Activated CD4-positive, CD25-positive, alpha-beta regulatory T cell treated with anti-CD3 and anti-CD28 coated beads, Interleukin-2, amount 50 U/mL, for 24 hours (primary cell): ENCODE results near the gene GATAD2B.
"Not testable (repeated sequence)": the region's sequence is repeated elsewhere in the genome, so short reads cannot be mapped to it uniquely, and the experiment has no call there.

Experiments
- ATAC-seq, 2 donors: fragments of 150-1000 bp; cut with Tn5 transposase; one replicate each; pipeline ENCODE4 v1.10.0; 2021; ENCODE audit warnings: mild to moderate bottlenecking in 1 of 2, moderate library complexity in 1 of 2

GATAD2B gene

GRCh38 chr1:153793973-153794615 is 128.7 kb downstream of the GATAD2B start:
- no peak for ATAC-seq

- ATAC-seq = no peak
Measured at GRCh38 chr1:153793261-153793972, 129.4 kb downstream of the GATAD2B start.

- no peak for ATAC-seq
Measured at GRCh38 chr1:153792631-153793041, 130.1 kb downstream of the GATAD2B start.

GRCh38 chr1:153791648-153792253 is 131.0 kb downstream of the GATAD2B start:
- no peak for ATAC-seq

DNA sequence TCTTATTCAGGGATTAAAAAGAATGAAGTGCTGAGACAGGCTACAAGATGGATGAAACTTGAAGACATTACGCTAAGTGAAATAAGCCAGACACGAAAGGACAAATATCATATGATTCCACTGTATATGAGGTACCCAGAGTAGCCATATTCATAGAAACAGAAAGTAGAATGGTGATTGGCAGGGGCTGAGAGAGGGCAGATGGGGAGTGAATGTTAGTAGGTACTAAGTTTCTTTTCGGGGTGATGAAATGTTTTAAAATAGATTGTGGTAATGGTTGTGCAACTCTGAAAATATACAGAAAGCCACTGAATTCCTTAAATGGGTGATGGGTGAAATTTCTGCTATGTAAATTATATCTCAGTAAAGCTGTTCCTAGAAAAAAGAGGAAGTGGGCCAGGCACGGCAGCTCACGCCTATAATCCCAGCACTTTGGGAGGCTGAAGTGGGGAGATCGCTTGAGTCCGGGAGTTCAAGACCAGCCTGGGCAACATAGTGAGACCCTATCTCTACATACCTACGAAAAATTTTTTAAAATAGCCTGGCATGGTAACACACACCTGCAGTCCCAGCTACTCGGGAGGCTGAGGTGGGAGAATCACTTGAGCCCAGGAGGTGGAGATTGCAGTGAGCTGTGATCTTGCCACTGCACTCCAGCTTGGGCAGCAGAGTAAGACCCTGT is 131.7 kb downstream of the GATAD2B start:
- ATAC-seq = peak; percentile 89 to 94

DNA sequence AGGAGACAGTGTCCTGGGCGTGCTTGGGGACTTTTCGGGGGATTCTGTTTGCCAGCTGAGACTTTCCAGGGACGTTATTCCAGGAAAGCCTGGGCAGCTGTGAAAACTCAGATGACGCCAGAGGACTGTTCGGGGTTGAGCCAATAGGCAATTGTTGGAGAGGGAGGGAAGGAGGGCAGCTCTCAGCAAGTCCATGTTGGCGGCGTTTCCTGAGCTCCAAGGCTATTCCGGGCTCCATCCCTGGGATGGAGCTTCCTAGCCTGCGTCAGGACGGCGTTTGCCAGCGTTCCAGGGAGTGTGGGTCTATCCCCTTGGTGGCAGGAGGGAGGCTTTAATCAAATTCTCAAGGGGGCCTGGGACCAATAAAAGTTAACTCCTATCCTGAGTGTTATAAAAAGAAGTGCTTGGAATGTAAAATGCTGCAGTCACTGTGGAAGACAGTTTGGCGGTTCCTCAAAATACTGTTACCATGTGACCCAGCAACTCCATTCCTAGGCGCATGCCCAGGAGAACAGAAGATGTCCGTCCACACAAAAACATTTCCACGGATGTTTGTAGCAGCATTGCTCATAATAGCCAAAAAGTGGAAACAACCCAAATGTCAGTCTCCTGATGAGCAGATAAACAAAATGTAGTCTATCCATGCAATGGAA is 132.3 kb downstream of the GATAD2B start:
- ATAC-seq = peak in 1 of 2 donors; percentile 9

DNA sequence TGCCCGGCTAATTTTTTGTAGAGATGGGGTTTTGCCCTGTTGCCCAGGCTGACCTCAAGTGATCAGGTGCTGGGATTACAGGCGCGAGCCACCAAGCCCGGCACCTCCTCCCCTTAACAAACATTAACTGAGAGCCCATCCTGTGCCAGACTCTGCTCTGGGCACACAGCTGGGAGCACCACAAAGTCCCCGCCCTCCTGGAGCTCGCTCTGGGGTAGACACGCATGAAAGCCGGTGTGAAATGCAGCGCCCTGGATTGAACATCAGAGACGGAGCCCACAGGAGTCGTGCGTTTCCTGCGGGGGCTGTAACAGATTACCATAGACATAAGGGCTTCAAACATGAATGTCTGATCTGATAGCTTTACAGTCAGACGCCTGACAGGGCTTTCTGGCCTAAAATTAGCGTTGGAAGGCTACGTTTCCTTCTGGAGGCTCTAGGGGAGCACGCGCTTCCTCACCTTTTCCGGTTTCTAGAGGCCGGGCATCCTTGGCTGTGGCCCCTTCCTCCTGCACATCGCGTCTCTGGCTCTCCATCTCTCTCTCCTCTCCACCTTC is 133.2 kb downstream of the GATAD2B start:
- ATAC-seq = no peak

GRCh38 chr1:153786038-153786790 is 136.6 kb downstream of the GATAD2B start:
- no peak for ATAC-seq

GRCh38 chr1:153783233-153784190 is 139.3 kb downstream of the GATAD2B start:
- ATAC-seq = peak; percentile 95

DNA sequence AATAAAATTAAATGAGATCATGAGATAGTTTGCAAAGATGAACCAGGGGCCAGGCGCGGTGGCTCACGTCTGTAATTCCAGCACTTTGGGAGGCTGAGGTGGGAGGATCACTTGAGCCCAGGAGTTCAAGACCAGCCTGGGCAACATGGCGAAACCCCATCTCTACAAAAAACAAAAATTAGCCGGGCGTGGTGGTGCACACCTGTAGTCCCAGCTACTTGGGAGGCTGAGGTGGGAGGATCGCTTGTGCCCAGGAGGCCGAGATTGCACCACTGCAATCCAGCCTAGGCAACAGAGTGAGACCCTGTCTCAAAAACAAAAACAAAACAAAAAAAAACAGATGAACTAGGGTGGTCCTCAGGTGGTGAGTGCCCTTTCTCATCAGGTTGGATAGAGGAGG is 140.1 kb downstream of the GATAD2B start:
- not testable (repeated sequence) for ATAC-seq

GRCh38 chr1:153780551-153780950 is 142.2 kb downstream of the GATAD2B start:
- ATAC-seq = no peak

DNA sequence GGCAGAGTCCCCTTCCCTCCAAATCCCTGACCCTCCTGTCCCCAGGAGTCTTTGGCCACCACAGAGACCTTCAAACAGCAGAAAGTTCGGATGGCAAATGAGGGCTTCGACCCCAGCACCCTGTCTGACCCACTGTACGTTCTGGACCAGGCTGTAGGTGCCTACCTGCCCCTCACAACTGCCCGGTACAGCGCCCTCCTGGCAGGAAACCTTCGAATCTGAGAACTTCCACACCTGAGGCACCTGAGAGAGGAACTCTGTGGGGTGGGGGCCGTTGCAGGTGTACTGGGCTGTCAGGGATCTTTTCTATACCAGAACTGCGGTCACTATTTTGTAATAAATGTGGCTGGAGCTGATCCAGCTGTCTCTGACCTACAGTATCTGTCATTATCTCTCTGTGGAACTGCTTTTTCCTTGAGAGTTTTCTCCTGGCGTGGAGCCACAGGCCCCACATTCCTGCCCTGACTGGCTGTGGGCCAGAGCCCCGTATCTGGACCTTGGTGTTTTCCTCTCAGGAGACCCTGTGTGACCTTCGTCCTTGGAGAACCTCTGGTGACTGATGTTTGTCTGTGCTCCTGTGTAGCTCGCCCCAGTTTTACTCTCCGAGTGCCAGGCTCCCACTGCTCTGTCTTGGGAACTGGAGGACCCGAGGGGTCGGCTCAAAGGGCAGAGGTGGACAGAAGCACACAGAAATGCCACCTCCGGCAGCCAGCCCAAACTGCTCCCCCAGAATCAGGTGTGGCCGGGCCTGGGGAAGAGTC is 142.8 kb downstream of the GATAD2B start:
- no peak for ATAC-seq

GRCh38 chr1:153778824-153779519 is 143.8 kb downstream of the GATAD2B start:
- no peak for ATAC-seq

GRCh38 chr1:153778051-153778823 is 144.5 kb downstream of the GATAD2B start:
- ATAC-seq = no peak

- ATAC-seq = no peak
Measured at GRCh38 chr1:153777648-153778047, 145.1 kb downstream of the GATAD2B start.

- no peak for ATAC-seq
Measured at GRCh38 chr1:153776845-153777370, 145.9 kb downstream of the GATAD2B start.

DNA sequence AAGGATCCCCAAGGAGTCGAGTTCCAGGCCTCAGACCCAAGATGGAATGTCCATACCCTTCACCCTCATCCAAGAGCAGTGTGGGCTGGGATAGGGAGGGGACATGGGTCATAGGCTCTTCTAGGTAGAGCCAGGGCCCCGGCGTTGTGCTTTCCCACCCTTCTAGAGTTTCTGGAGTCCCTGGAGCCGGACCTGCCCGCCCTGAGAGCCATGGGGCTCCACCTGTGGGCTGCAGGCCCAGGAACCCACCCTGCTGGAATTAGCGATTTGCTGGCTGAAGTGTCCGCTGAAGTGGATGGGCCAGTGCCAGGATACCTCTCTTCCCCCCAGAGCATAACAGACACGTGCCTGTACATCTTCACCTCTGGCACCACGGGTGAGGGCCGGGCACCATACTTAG is 146.4 kb downstream of the GATAD2B start:
- no peak for ATAC-seq
